C4-2B (cell line): ENCODE results near the gene QKI.

Experiments
- H3K27ac ChIP-seq: fragments of 450-650 bp; 2 replicates; pipeline ENCODE4 v1.5.1; 2017
- ZFX ChIP-seq: fragments of 450-650 bp; IDR thresholded peaks from 2 replicates; pipeline ENCODE4 v1.6.1; 2017
- TF ChIP-seq, protein P1 (sequence below): fragments of 450-650 bp; conservative IDR thresholded peaks from 2 replicates; pipeline ENCODE4 v1.5.1; 2017; ENCODE audit warnings: mild to moderate bottlenecking

Gene QKI

GRCh38 chr6:163446549-163446948 is 32.0 kb downstream of the QKI start:
- no peak overlapping the region for H3K27ac ChIP-seq
- no peak for TF ChIP-seq ZFX
- TF ChIP-seq, protein P1, sequence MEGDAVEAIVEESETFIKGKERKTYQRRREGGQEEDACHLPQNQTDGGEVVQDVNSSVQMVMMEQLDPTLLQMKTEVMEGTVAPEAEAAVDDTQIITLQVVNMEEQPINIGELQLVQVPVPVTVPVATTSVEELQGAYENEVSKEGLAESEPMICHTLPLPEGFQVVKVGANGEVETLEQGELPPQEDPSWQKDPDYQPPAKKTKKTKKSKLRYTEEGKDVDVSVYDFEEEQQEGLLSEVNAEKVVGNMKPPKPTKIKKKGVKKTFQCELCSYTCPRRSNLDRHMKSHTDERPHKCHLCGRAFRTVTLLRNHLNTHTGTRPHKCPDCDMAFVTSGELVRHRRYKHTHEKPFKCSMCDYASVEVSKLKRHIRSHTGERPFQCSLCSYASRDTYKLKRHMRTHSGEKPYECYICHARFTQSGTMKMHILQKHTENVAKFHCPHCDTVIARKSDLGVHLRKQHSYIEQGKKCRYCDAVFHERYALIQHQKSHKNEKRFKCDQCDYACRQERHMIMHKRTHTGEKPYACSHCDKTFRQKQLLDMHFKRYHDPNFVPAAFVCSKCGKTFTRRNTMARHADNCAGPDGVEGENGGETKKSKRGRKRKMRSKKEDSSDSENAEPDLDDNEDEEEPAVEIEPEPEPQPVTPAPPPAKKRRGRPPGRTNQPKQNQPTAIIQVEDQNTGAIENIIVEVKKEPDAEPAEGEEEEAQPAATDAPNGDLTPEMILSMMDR: no peak

DNA sequence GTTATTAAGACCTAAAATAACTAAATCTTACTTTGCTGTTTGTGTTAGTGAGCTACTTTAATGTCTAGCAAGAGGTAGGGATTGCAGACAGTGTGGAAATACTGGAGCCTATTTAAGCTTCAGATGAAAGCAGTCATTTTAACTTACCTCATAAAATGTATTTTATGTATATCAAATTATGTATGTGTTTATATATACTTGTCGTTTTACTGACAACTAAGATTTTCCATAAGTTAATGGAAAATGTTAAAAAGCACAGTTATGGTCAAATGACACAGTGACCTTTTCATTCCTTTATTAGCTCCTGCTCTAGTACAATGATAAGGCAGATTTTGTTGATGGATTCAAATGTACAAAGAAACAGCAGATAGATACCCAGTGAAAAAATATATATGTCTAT is 34.6 kb downstream of the QKI start:
- H3K27ac ChIP-seq: no peak overlapping the region
- no peak for TF ChIP-seq ZFX
- TF ChIP-seq, protein P1: no peak

GRCh38 chr6:163454425-163454824 is 39.9 kb downstream of the QKI start:
- H3K27ac ChIP-seq: no peak overlapping the region
- TF ChIP-seq ZFX: no peak
- TF ChIP-seq, protein P1: no peak

DNA sequence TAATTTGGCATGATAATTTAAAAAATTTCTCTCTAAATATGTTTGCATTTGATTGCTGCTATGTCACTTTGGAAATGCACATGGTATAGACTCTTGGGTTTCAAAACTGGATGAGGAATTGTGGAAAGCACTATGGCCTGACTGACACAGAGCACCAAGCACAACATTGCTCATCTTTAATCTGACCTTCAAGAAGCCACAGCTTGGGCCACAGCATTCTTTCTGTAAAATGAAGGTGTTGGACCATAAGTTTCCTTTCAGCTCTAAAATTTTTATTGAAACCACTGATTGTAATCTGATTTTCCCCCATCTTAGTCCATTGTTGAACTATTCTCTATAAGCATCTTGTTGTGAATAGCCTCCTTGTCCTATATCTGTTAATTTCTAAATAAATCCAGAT is 41.0 kb downstream of the QKI start:
- H3K27ac ChIP-seq: no peak overlapping the region
- no peak for TF ChIP-seq ZFX
- TF ChIP-seq, protein P1: no peak

- TF ChIP-seq, protein P1: no peak
- no peak for TF ChIP-seq ZFX
- no peak overlapping the region for H3K27ac ChIP-seq
Observed at GRCh38 chr6:163457637-163458561, 43.4 kb downstream of the QKI start.

GRCh38 chr6:163459007-163459406 is 44.5 kb downstream of the QKI start:
- H3K27ac ChIP-seq: no peak overlapping the region
- TF ChIP-seq, protein P1: no peak
- no peak for TF ChIP-seq ZFX

DNA sequence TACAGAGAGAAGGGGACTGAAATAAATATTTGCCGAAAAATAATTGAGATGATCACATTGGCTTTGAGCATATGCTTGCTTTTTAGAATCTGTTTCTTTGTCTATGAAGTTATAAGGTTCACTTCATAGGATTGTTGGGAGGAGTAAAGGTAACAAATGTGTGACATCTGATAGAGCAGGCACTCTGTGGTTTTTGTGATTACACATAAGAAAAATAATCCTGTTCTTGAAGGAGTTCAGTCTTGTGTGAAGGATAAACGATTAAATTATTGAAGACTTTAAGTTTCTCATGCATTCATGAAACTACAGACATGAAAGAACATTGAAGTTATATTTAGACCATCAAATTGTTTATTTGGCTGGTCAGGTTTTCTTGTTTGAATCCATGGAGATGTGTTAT is 45.0 kb downstream of the QKI start:
- TF ChIP-seq, protein P1: no peak
- TF ChIP-seq ZFX: no peak
- H3K27ac ChIP-seq: no peak overlapping the region
